Esophagus (tissue), 2 donors: ENCODE measurements around the gene PPM1D. TPM values are rescaled to one million over a fixed set of nuclear protein-coding genes. Genes with fewer than 3 reads are reported as not detected.

ENCODE experiments used
- H3K27ac ChIP-seq, 2 donors: one replicate each; pipeline ENCODE4 v1.5.1; 2013; ENCODE audit warnings: low read depth in 2 of 2, mild to moderate bottlenecking in 2 of 2, inconsistent platforms in 1 of 2, low read length in 1 of 2, moderate library complexity in 1 of 2
- H3K27me3 ChIP-seq, 2 donors: one replicate each; pipeline ENCODE4 v1.6.1; 2013; ENCODE audit warnings: low read length in 2 of 2, control low read depth in 1 of 2, mild to moderate bottlenecking in 1 of 2; ENCODE audit not compliant: insufficient read depth in 2 of 2, control insufficient read depth in 1 of 2
- H3K36me3 ChIP-seq, 2 donors: one replicate each; pipeline ENCODE4 v1.6.1; 2013; ENCODE audit warnings: low read length in 1 of 2; ENCODE audit not compliant: control insufficient read depth in 2 of 2, insufficient read depth in 2 of 2
- H3K4me1 ChIP-seq, 2 donors: one replicate each; pipeline ENCODE4 v1.6.1; 2013; ENCODE audit warnings: low read length in 1 of 2; ENCODE audit not compliant: control insufficient read depth in 2 of 2, insufficient read depth in 2 of 2
- H3K4me3 ChIP-seq, 2 donors: one replicate each; pipeline ENCODE4 v1.5.1; 2013; ENCODE audit warnings: low read length in 2 of 2, mild to moderate bottlenecking in 2 of 2, low read depth in 1 of 2, moderate library complexity in 1 of 2
- H3K9me3 ChIP-seq, 2 donors: one replicate each; pipeline ENCODE4 v1.6.1; 2013; ENCODE audit warnings: mild to moderate bottlenecking in 2 of 2, low read depth in 1 of 2, low read length in 1 of 2, moderate library complexity in 1 of 2; ENCODE audit not compliant: control insufficient read depth in 2 of 2, insufficient read depth in 1 of 2
- WGBS, 2 donors: extraction: QIAGEN DNeasy Blood & Tissue Kit; methylation state at CpG; one replicate each; pipeline ENCODE4 v1.1.7; 2013; 5-methylcytosine and 5-hydroxymethylcytosine counted together
- polyA plus RNA-seq, 2 donors: library from polyadenylated mRNA; stranded (reverse); fragments of 200-250 nt; gene quantifications; one replicate each; pipeline ENCODE4 v1.2.3, GENCODE V29; 2013
- donor health status: healthy with polysubstance abuse.
- donor health status: Bipolar disorder and iron deficiency.

PPM1D gene
- polyA plus RNA-seq, 2 donors, result 3.3 to 5.1 TPM

DNA sequence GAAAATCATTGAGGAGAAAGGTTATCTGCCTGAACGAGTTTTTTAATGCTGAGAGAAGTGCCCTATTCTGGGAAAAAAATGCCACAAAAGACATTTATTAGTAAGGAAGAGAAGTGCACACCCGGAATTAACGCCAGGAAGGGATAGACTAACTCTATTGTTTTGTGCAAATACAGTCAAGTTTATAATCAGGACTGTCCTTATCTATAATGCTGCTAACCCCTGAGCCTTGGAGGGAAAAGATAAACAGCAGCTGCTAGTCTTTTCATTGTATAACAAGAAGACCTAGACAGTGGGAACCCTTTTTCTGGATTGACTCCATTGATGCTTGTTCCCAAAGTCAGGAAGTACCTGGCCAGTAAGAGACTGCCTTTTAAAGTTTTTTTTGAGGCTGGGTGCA lies 104.2 kb downstream of the PPM1D start:
- Histone ChIP-seq H3K9me3 (no peaks in the 10 kb centered on the region), H3K27ac (no peak overlapping the region), H3K4me3 (no peak overlapping the region), H3K27me3 (no peaks in the 10 kb centered on the region), H3K4me1 (no peaks in the 10 kb centered on the region), H3K36me3 (no peaks in the 10 kb centered on the region)
- WGBS, 2 donors, result 61 to 70% methylated on average over 3 of the region's 3 CpGs

DNA sequence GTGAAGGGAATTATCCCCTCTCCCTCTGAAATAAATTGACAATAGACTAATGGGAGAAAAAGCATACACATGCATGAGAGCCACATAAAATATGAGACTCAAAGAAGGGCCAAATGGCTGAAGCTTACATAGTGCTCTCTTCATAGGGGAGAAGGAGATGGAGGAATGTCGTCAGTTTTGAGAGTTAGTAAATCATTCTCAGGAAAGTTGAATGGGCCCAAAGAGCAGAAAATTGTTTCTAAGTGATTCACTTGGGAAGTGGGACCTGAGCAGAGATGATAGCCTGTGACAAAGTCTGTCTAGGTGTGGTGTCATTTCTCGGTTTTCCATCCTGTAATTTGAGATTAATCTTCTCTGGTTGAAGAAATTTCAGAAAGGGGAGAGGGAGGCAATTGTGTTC lies 112.7 kb downstream of the PPM1D start:
- Histone ChIP-seq H3K4me3 (no peak overlapping the region), H3K27me3 (no peaks in the 10 kb centered on the region), H3K9me3 (no peaks in the 10 kb centered on the region), H3K27ac (no peak overlapping the region), H3K36me3 (no peaks in the 10 kb centered on the region), H3K4me1 (no peaks in the 10 kb centered on the region)
- WGBS, 2 donors, result 78 to 87% methylated on average over 2 of the region's 2 CpGs

DNA sequence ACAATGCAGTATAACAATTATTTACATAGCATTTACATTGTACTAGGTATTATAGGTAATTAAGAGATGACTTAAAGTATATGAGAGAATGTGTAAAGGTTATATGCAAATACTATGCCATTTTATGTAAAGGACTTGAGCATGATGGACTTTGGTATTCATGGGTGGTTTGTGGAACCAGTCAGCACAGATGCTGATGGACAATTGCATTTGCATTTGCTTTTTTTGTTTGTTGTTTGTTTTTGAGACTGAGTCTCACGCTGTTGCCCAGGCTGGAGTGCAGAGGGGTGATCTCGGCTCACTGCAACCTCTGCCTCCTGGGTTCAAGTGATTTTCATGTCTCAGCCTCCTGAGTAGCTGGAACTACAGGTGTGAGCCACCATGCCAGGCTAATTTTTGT lies 113.6 kb downstream of the PPM1D start:
- H3K36me3 ChIP-seq, result no peaks in the 10 kb centered on the region

More for the DNA sequence above, 113.6 kb downstream of the PPM1D start:
- Histone ChIP-seq H3K9me3 (no peaks in the 10 kb centered on the region), H3K27me3 (no peaks in the 10 kb centered on the region), H3K27ac (no peak overlapping the region), H3K4me3 (no peak overlapping the region), H3K4me1 (no peaks in the 10 kb centered on the region)
- WGBS, 2 donors, result 98% methylated on average over 2 of the region's 2 CpGs

Other genes starting within 250 kb of the PPM1D start
- 10 to 100 TPM in 1 of 2 donors, 1 to 10 TPM in 1; 9.5 to 16.1 TPM for gene USP32, start 208.1 kb upstream of the PPM1D start, polyA plus RNA-seq
- under 1 TPM in 1 of 2 donors, not detected in 1; 0.08 TPM for gene CHCT1, start 177.7 kb upstream of the PPM1D start, polyA plus RNA-seq
- 1 to 10 TPM; 4.4 to 5.3 TPM for gene APPBP2, start 74.0 kb upstream of the PPM1D start, polyA plus RNA-seq
- gene BCAS3, start 77.7 kb downstream of the PPM1D start, polyA plus RNA-seq, result 1 to 10 TPM; 4.7 to 6.6 TPM